Esophagus squamous epithelium (tissue), 4 donors: ENCODE data around the gene TBCD.

ENCODE experiments used
- POLR2A ChIP-seq, 4 donors: fragments of 450-650 bp; IDR thresholded peaks; one replicate each; pipeline ENCODE4 v1.6.1; 2017; ENCODE audit warnings: antibody characterized with exemption in 4 of 4, mild to moderate bottlenecking in 4 of 4, moderate library complexity in 3 of 4
- TF ChIP-seq, protein P1 (sequence below), 6 experiments: fragments of 450-650 bp in 4 of 6; fragments of 200-600 bp in 2 of 6; sonication (generic) in 2 of 6; IDR thresholded peaks; one replicate each; pipeline ENCODE4 v1.5.1; 2016 to 2019; ENCODE audit warnings: antibody characterized with exemption in 6 of 6, mild to moderate bottlenecking in 4 of 6, moderate library complexity in 4 of 6

GRCh38 chr17:82935966-82936767 is 184.3 kb downstream of the TBCD start:
- no peak for TF ChIP-seq POLR2A (IDR thresholded peaks at IDR 0.05)
- TF ChIP-seq, protein P1, sequence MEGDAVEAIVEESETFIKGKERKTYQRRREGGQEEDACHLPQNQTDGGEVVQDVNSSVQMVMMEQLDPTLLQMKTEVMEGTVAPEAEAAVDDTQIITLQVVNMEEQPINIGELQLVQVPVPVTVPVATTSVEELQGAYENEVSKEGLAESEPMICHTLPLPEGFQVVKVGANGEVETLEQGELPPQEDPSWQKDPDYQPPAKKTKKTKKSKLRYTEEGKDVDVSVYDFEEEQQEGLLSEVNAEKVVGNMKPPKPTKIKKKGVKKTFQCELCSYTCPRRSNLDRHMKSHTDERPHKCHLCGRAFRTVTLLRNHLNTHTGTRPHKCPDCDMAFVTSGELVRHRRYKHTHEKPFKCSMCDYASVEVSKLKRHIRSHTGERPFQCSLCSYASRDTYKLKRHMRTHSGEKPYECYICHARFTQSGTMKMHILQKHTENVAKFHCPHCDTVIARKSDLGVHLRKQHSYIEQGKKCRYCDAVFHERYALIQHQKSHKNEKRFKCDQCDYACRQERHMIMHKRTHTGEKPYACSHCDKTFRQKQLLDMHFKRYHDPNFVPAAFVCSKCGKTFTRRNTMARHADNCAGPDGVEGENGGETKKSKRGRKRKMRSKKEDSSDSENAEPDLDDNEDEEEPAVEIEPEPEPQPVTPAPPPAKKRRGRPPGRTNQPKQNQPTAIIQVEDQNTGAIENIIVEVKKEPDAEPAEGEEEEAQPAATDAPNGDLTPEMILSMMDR (IDR thresholded peaks at IDR 0.05), result no peak
